HUES48 (cell line): Measurements from ENCODE around the gene ARGLU1.

Source experiments
- H3K27ac ChIP-seq: one replicate; pipeline ENCODE4 v1.7.0; 2013; ENCODE audit warnings: low read depth, low read length, inconsistent platforms
- H3K27me3 ChIP-seq: 2 replicates; pipeline ENCODE4 v1.6.1; 2013; ENCODE audit warnings: mild to moderate bottlenecking, low read length; ENCODE audit not compliant: control insufficient read depth, insufficient read depth
- H3K36me3 ChIP-seq: 2 replicates; pipeline ENCODE4 v1.6.1; 2013; ENCODE audit warnings: low read length; ENCODE audit not compliant: control insufficient read depth, insufficient read depth
- H3K4me1 ChIP-seq: 2 replicates; pipeline ENCODE4 v1.6.1; 2013; ENCODE audit warnings: mild to moderate bottlenecking, low read length; ENCODE audit not compliant: control insufficient read depth, insufficient read depth
- H3K4me3 ChIP-seq: 2 replicates; pipeline ENCODE4 v1.5.1; 2013; ENCODE audit warnings: mild to moderate bottlenecking, low read depth, low read length
- H3K9ac ChIP-seq: 2 replicates; pipeline ENCODE4 v1.6.1; 2013; ENCODE audit warnings: mild to moderate bottlenecking, low read depth, low read length, moderate library complexity
- H3K9me3 ChIP-seq: 2 replicates; pipeline ENCODE4 v1.6.1; 2013; ENCODE audit warnings: low read length; ENCODE audit not compliant: control insufficient read depth, insufficient read depth

The ARGLU1 gene

DNA sequence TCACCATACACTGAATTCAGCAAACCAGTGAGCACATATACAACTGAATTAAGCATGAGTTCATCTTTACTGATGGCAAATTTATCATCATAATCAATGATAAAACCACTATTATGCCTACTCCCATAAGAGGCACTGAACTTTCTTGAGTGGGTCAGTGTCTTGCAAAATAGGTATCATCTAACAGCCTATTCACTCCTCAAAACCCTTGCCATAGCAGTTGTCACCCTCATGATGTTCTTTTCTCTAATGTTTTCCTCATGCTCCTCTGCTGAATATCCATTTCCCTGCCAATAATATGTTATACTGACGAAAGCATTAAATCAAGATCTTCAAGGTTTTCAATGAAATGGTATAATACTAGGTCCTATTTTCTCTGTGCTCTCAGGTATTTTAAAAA is 5.6 kb downstream of the ARGLU1 start:
- H3K27me3 ChIP-seq: no peaks in the 10 kb centered on the region
- peaks cover 29% of the 10 kb centered on the region for H3K36me3 ChIP-seq
- H3K9ac ChIP-seq: no peak overlapping the region
- peaks cover 50% of the 10 kb centered on the region for H3K4me1 ChIP-seq
- no peak overlapping the region for H3K27ac ChIP-seq
- H3K4me3 ChIP-seq: no peak overlapping the region
- no peaks in the 10 kb centered on the region for H3K9me3 ChIP-seq

DNA sequence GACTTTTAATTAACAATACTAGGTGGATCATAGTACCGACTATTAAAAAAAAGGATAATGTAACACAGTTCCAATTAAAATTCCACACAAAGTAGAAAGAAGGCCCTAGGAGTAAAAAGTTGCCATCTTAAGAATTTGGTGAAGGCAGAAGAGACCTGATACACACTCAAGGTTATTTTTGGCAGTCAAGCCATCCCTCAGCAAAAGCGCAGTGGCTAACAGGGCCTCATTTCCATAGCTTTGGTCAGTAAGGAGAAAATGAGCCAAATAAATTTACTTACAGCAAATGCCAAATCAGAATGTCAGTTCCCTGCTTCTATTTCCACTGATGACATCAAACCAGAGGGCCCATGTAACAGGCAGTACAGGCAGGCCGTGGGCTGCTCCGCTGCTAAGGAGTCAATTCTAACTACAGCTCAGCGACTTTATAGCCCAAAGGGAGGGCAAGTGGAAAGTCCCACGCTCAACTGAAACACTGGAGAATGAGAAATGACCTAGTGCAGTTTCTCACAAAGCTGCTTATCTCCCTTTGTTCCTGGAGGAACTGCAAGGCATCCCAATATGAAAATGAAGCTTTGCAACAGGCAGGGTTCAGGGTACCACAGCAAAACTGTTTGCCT is 6.3 kb downstream of the ARGLU1 start:
- H3K9me3 ChIP-seq: no peaks in the 10 kb centered on the region
- no peak overlapping the region for H3K4me3 ChIP-seq
- no peak overlapping the region for H3K9ac ChIP-seq

DNA sequence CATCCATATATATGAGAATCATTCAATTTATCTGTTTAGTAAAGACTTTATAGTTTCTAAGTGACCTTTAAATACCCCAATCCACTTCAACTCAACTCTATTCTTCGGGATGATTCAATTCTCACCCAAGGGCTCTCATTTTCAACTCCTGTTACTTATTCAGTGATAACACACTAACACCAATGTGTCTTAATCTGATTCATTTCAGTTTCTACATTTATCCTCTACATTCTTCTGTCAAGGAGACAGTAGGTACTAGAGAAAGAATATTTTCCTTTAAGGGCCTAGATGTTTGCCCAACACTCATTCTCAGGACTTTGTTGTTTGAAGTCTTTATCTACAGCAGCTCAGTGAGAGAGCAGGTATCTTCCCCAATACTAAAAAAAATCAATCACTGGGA is 7.1 kb downstream of the ARGLU1 start:
- no peak overlapping the region for H3K4me3 ChIP-seq
- no peaks in the 10 kb centered on the region for H3K27me3 ChIP-seq
- peaks cover 44% of the 10 kb centered on the region for H3K36me3 ChIP-seq
- H3K9me3 ChIP-seq: no peaks in the 10 kb centered on the region
- no peak overlapping the region for H3K9ac ChIP-seq
- H3K27ac ChIP-seq: no peak overlapping the region
- H3K4me1 ChIP-seq: peaks cover 45% of the 10 kb centered on the region

More for the DNA sequence above, 6.3 kb downstream of the ARGLU1 start:
- Histone ChIP-seq H3K4me1 (peaks cover 50% of the 10 kb centered on the region), H3K27ac (peak overlapping the region; percentile 29), H3K36me3 (peaks cover 35% of the 10 kb centered on the region), H3K27me3 (no peaks in the 10 kb centered on the region)

DNA sequence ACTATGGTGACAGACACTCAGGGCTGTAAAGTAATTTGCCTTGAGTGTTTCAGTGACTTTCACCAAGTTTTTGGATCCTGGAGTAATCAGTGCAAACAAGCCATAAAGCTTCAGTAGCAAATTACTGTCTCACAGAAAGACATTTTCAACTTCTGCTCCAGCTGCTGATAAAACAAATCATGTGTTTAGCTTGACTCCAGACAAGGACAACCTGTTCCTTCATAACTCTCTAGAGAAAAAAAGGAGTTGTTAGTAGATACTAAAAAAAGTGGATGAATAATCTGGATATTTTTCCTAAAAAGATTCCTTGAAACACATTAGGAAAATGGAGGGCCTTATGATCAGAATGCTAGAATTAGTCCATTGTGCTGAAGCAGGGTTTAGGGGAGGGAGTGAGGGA is 9.4 kb downstream of the ARGLU1 start:
- Histone ChIP-seq H3K36me3 (peaks cover 66% of the 10 kb centered on the region), H3K4me1 (peaks cover 22% of the 10 kb centered on the region), H3K27me3 (no peaks in the 10 kb centered on the region), H3K27ac (no peak overlapping the region), H3K9me3 (no peaks in the 10 kb centered on the region), H3K9ac (no peak overlapping the region), H3K4me3 (no peak overlapping the region)

DNA sequence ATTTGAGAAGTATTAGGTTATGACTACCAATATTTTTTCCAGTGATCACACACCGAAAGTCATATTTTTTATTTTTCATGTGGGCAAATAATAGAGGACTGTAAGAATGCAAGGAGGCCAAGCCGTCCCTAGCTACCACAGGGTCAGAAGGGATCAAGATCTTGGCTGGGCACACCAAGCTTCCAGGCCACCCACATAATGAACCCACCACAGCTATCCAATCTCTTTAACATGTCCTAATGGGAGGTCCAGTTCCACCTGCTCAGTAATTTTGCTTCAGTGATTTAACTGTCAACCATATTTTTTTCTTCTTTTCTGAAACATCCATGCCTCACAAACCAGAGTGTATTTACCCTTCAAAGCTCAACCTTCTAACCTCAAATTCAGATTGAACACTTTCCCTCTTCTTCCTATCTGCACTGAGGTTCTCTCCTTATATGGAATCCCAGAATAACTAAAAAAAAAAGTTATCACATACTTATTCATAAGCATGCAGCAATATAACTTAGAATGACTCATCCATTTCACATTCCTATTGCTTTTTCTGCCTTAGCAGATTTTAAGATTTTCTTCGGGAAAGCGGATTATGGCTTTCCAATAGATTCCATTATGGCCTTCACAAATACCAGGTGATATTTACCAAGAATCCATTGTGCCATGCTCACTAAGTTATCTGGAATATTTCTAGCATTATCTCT is 12.2 kb downstream of the ARGLU1 start:
- peaks cover 94% of the 10 kb centered on the region for H3K36me3 ChIP-seq
- no peak overlapping the region for H3K4me3 ChIP-seq
- no peak overlapping the region for H3K9ac ChIP-seq
- H3K4me1 ChIP-seq: 0 out of 2 replicates have a peak, but pooled peaks cover 1% of the 10 kb centered on the region
- no peaks in the 10 kb centered on the region for H3K27me3 ChIP-seq
- H3K27ac ChIP-seq: no peak overlapping the region
- H3K9me3 ChIP-seq: no peaks in the 10 kb centered on the region

DNA sequence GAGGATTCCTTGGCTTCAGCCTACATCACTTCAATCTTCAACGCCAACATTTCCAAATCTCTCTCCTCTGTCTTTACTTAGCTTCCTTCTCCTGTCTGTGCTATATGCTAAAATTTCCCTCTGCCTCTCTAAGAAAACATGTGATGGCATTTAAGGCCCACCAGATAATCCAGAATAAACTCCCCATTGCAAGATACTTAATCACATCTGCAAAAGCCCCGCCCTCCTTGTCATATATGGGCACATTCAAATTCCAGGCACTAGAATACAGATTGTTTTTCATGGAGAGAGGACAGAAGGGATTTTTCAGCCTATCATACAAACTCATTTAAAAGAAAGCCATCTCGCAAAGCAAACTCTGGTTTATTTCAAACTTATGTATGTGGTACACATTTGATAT is 16.2 kb downstream of the ARGLU1 start:
- Histone ChIP-seq H3K9me3 (no peaks in the 10 kb centered on the region), H3K27ac (no peak overlapping the region), H3K4me3 (no peak overlapping the region), H3K4me1 (no peaks in the 10 kb centered on the region), H3K27me3 (no peaks in the 10 kb centered on the region), H3K9ac (no peak overlapping the region), H3K36me3 (peaks cover 97% of the 10 kb centered on the region)

DNA sequence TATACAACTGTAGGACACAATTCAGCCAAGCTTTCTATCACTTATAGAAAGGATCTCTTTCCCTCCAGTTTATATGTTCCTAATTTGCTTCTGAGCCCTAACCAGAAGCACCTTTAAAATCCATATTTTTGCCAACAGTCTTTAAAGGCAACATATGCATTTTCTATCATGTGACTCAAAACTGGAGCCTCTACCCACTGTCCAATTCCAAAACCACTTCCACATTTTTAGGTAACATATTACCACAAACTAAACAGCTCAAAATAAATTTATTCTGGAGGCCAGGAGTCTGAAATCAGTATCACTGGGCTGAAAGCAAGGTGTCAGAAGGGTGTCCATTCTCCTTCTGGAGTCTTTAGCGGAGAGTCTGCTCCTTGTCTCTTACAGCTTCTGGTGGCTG is 16.6 kb downstream of the ARGLU1 start:
- H3K9ac ChIP-seq: no peak overlapping the region
- no peaks in the 10 kb centered on the region for H3K4me1 ChIP-seq
- H3K9me3 ChIP-seq: no peaks in the 10 kb centered on the region
- peaks cover 97% of the 10 kb centered on the region for H3K36me3 ChIP-seq
- H3K27me3 ChIP-seq: no peaks in the 10 kb centered on the region
- H3K4me3 ChIP-seq: no peak overlapping the region
- H3K27ac ChIP-seq: no peak overlapping the region

DNA sequence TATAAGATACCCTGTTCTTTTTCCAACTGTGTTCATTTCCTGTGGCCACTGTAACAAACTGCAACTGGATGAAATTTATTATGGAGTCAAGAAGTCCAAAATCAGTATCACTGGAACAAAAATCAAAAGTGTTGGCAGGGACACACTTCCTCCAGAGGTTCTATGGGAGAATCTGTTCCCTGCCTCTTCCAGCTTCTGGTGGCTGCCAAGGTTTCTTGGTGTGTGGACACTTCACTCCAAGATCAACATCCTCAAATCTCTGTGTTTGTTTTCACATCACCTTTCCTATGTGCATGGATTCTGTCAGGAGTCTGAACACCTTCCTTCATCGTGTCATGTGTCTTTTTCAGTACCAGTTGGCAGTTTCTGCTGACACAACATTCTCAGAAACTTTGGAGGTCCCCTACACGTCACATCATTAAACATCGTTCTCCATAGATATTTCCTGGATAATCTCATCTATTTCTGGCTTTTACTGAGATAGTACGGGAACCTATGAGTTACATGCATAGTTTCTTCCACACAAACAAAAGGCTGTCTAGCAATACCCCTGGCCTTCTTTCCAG is 17.3 kb downstream of the ARGLU1 start:
- no peak overlapping the region for H3K9ac ChIP-seq
- no peak overlapping the region for H3K4me3 ChIP-seq
- no peaks in the 10 kb centered on the region for H3K27me3 ChIP-seq
- H3K9me3 ChIP-seq: no peaks in the 10 kb centered on the region
- H3K27ac ChIP-seq: no peak overlapping the region
- H3K36me3 ChIP-seq: peaks cover 97% of the 10 kb centered on the region
- no peaks in the 10 kb centered on the region for H3K4me1 ChIP-seq

DNA sequence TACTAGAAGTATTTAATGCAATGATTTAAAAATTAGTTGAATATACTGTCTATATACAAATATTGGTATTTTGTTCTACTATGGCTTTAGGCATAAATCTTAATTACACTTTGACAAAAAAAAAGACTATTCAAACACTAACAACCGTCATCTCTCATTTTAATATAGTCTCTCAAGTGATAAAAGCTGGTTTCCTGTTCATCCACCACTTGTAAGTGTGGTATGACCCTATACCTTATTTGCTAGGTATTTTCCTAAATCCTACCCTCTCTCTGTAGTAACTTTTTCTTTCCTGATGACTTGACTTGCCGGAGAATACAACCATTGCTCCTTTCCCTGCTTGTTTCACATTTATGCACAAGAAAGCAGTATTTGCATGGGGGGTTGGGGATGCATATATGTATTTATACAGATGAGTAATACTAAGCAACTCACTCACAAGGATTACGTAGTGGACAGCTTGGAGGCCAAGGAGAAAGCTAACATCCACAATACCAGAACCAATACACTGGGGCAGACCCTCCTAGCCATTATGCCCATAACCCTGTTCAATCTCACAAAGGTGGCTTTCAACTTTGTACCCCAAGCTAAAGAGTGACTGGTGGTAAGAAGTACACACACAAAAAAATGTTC is 19.8 kb downstream of the ARGLU1 start:
- Histone ChIP-seq H3K36me3 (peaks cover 97% of the 10 kb centered on the region), H3K4me3 (no peak overlapping the region), H3K27ac (no peak overlapping the region), H3K4me1 (no peaks in the 10 kb centered on the region), H3K9me3 (no peaks in the 10 kb centered on the region), H3K9ac (no peak overlapping the region), H3K27me3 (no peaks in the 10 kb centered on the region)

DNA sequence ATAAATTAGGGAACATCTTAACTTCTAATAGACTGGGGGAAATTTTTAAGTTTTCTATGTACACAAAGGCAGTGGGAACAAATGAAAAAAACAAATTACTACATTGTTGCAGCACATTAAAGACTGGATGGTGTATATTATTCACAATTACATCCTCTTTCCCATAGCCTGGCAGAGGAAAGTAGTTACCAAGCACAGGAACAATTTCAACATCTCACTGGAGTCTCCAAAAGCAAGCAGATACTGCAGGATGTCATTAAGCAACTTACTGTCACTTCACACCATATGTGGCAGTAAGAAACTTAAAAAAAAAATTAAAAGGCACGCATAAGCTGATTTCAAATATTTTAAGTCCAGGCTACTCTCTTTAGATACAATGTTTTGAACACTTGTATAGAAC is 26.1 kb downstream of the ARGLU1 start:
- Histone ChIP-seq H3K4me1 (peaks cover 6% of the 10 kb centered on the region; the same call in 1 of the 2 replicates), H3K9ac (no peak overlapping the region), H3K27me3 (no peaks in the 10 kb centered on the region), H3K4me3 (no peak overlapping the region), H3K9me3 (no peaks in the 10 kb centered on the region), H3K27ac (no peak overlapping the region), H3K36me3 (peaks cover 61% of the 10 kb centered on the region)

DNA sequence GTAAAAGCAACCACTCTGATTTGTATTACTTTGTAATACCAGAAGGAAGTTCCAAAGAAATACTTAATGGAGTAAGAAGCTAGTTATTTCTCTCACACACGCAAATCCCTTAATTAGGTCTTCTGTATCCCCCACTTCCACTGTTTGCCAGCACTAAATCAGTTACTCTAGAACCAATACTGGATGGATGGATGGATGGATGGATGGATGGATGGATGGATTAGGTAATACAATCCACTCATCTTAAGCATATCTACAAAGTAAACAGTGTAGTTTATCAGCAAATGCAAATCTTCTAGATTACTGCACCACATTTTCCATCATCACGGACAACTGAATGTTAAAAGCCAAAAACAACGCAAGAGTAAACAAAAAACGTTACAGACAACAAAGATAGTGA is 27.3 kb downstream of the ARGLU1 start:
- peaks cover 6% of the 10 kb centered on the region; the same call in 1 of the 2 replicates for H3K4me1 ChIP-seq
- H3K9ac ChIP-seq: no peak overlapping the region
- no peaks in the 10 kb centered on the region for H3K27me3 ChIP-seq
- peaks cover 49% of the 10 kb centered on the region for H3K36me3 ChIP-seq
- H3K27ac ChIP-seq: no peak overlapping the region
- H3K9me3 ChIP-seq: no peaks in the 10 kb centered on the region
- no peak overlapping the region for H3K4me3 ChIP-seq
